Measurements from ENCODE around the gene DENND4A. TPM values are rescaled to one million over a fixed set of nuclear protein-coding genes. Genes with fewer than 3 reads are reported as not detected.
"Not testable (repeated sequence)": the region's sequence is repeated elsewhere in the genome, so short reads cannot be mapped to it uniquely, and the experiment has no call there.

The DENND4A gene
- total and polyA plus RNA-seq, 2 donors (not counting 1 experiment from before 2014, with no cell fraction given), result 24.4 to 103 TPM

DNA sequence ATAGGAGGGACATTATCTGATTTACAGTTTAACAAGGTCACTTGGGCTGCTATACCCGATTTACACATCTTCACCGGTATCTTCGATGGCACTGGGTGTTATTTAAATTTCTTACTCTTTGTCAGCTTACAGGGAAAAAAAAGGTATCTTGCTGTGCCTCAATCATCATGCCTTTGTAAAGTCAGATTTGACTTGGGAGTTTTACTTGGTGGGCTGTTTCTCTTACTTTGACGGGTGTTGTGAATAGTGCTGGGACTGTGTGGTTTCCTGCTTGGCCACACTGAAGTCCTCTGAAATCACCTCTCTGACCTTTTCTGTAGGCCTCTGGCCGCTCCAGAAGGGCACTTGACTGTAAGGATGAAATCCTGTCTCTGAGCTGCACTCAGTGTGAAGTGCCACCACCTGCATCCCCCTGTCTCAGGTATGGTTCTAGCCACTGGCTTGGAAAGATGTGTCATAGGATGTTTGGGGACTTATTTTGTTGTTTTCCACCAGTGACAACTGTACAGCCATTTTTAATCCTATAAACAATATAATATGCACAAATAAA lies 173.5 kb downstream of the DENND4A start:
- Histone ChIP-seq H3K36me3 (replicated peaks in 1 of 2; ENCODE audit: control extremely low read depth in 1 of 2, control insufficient read depth in 1 of 2, extremely low read depth in 1 of 2, insufficient read depth in 2 of 2, low read length in 1 of 2) (no peaks in the 10 kb centered on the region), H4K20me1 (ENCODE audit: control insufficient read depth, insufficient read depth, low read length, poor library complexity, severe bottlenecking) (no peaks in the 10 kb centered on the region), H3K9ac (ENCODE audit: low read length) (no peak overlapping the region), H3K79me2 (ENCODE audit: control insufficient read depth, insufficient read depth, low read length) (no peaks in the 10 kb centered on the region), H3K27ac (ENCODE audit: low read length in 2 of 2) (no peak overlapping the region), H3K4me3 (ENCODE audit: control extremely low read depth in 1 of 5, extremely low read depth in 1 of 5, insufficient read depth in 1 of 5, low read depth in 2 of 5, low read length in 4 of 5) (no peak overlapping the region), H3K27me3 (replicated peaks in 1 of 4; ENCODE audit: control extremely low read depth in 1 of 4, control insufficient read depth in 3 of 4, insufficient read depth in 4 of 4, low read length in 3 of 4) (no peaks in the 10 kb centered on the region), H2AFZ (ENCODE audit: insufficient read depth, low read depth, low read length, poor library complexity, severe bottlenecking) (no peak overlapping the region), H3K9me3 (ENCODE audit: control extremely low read depth in 1 of 3, control insufficient read depth in 2 of 3, insufficient read depth in 1 of 3, low read length in 2 of 3) (no peaks in the 10 kb centered on the region), H3K4me1 (ENCODE audit: control insufficient read depth in 2 of 2, insufficient read depth in 2 of 2, low read length in 2 of 2) (no peaks in the 10 kb centered on the region), H3K4me2 (replicated peaks; ENCODE audit: low read depth, low read length, poor library complexity, severe bottlenecking) (no peak overlapping the region)
- TF ChIP-seq CTCF (IDR thresholded peaks at IDR 0.05), result no peak
- no peak for TF ChIP-seq EZH2 (IDR thresholded peaks at IDR 0.05; ENCODE audit: borderline replicate concordance, insufficient read depth, low read depth, low read length, poor library complexity, severe bottlenecking)
- POLR2A ChIA-PET, result no interaction called here
- intact Hi-C loops (cut with micrococcal nuclease), result no loop called here
- Mint-ChIP-seq H3K27me3 (no peaks in the 10 kb centered on the region), H3K9me3 (ENCODE audit: insufficient read depth) (no peaks in the 10 kb centered on the region), H3K27ac (no peak overlapping the region), H3K4me1 (no peaks in the 10 kb centered on the region), H3K4me3 (no peak overlapping the region)
- 88% methylated on average over 4 of the region's 5 CpGs for WGBS (ENCODE audit: insufficient coverage)
- no peak for ATAC-seq (ENCODE audit: low read depth)
- no peak for DNase-seq
- CTCF ChIA-PET, result interaction anchor here (0.9 kb wide), 1 partner anchor 879 kb away, joined by 4 read pairs; no protein-coding TSS in a partner anchor

- CTCF ChIA-PET; H3K79me2 ChIP-seq (ENCODE audit: control insufficient read depth, insufficient read depth, low read length); H3K9me3 Mint-ChIP-seq (ENCODE audit: insufficient read depth); H3K27me3 ChIP-seq (replicated peaks in 1 of 4; ENCODE audit: control extremely low read depth in 1 of 4, control insufficient read depth in 3 of 4, insufficient read depth in 4 of 4, low read length in 3 of 4); H3K4me3 ChIP-seq (ENCODE audit: control extremely low read depth in 1 of 5, extremely low read depth in 1 of 5, insufficient read depth in 1 of 5, low read depth in 2 of 5, low read length in 4 of 5); H3K27ac Mint-ChIP-seq; POLR2A ChIA-PET; H4K20me1 ChIP-seq (ENCODE audit: control insufficient read depth, insufficient read depth, low read length, poor library complexity, severe bottlenecking); H3K4me3 Mint-ChIP-seq; H3K27ac ChIP-seq (ENCODE audit: low read length in 2 of 2); DNase-seq; ATAC-seq (ENCODE audit: low read depth); H3K27me3 Mint-ChIP-seq; H3K36me3 ChIP-seq (replicated peaks in 1 of 2; ENCODE audit: control extremely low read depth in 1 of 2, control insufficient read depth in 1 of 2, extremely low read depth in 1 of 2, insufficient read depth in 2 of 2, low read length in 1 of 2); intact Hi-C loops (cut with micrococcal nuclease); H2AFZ ChIP-seq (ENCODE audit: insufficient read depth, low read depth, low read length, poor library complexity, severe bottlenecking); H3K9ac ChIP-seq (ENCODE audit: low read length); H3K9me3 ChIP-seq (ENCODE audit: control extremely low read depth in 1 of 3, control insufficient read depth in 2 of 3, insufficient read depth in 1 of 3, low read length in 2 of 3); H3K4me2 ChIP-seq (replicated peaks; ENCODE audit: low read depth, low read length, poor library complexity, severe bottlenecking): not testable (repeated sequence)
- H3K4me1 ChIP-seq (ENCODE audit: control insufficient read depth in 2 of 2, insufficient read depth in 2 of 2, low read length in 2 of 2), result peaks cover 13 to 14% of the 10 kb centered on the region in 2 donors
- H3K4me1 Mint-ChIP-seq, result peaks cover 17% of the 10 kb centered on the region
- no CpG with 5 or more reads among the region's 1 CpG for WGBS (ENCODE audit: insufficient coverage)
Observed at GRCh38 chr15:65615887-65616286, 176.2 kb downstream of the DENND4A start.
